Measurements from ENCODE around the gene LAP3.

LAP3 gene

DNA sequence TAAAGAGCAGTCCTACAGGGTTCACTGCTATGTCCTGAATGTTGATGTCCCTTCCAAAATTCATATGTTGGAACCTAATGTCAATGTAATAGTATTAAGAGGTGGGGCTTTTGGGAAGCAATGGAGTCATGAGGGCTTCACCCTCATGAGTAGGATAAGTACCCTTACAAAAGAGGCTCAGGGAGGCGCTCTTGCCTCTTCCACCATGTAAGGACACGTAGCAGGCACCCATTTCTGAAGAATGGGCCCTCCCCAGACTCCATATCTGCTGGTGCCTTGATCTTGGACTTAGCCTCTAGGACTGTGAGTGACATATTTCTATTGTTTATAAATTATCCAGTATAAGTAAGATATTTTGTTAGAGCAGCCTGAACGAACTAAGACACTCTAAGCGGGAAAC, 53.2 kb downstream of the LAP3 start:
- H3K4me3 ChIP-seq (replicated peaks; ENCODE audit: low read depth, low read length): no peak overlapping the region
- no peak for TF ChIP-seq CTCF (IDR thresholded peaks at IDR 0.05; ENCODE audit: low read length, missing control alignments)
- no peak for DNase-seq (ENCODE audit: low read depth)

GRCh38 chr4:17633600-17633999, 56.6 kb downstream of the LAP3 start:
- no peak overlapping the region for H3K4me3 ChIP-seq (replicated peaks; ENCODE audit: low read depth, low read length)
- no peak for TF ChIP-seq CTCF (IDR thresholded peaks at IDR 0.05; ENCODE audit: low read length, missing control alignments)
- no peak for DNase-seq (ENCODE audit: low read depth)

DNA sequence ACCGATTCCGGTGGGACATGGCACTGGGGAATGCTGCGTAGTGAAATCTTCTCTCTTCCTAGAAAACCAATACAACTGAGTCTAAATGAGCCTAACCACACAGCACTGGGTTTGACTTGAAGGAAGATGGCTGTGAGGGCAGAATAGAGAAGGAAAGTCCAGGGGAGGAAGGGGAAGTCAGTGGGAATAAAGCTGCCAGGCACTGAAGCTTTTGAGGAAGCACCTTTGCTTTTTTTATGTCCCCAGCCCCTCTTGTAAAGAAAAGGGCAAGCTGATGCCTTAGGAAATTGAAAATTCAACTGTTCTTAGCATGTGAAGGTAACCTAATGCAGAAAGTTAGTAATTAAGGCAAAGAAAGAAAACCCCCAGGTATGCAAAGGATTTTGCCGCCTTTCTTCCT, 58.1 kb downstream of the LAP3 start:
- no peak for DNase-seq (ENCODE audit: low read depth)
- H3K4me3 ChIP-seq (replicated peaks; ENCODE audit: low read depth, low read length): no peak overlapping the region
- TF ChIP-seq CTCF (IDR thresholded peaks at IDR 0.05; ENCODE audit: low read length, missing control alignments): no peak

GRCh38 chr4:17636341-17636695, 59.3 kb downstream of the LAP3 start:
- DNase-seq (ENCODE audit: low read depth): no peak
- TF ChIP-seq CTCF (IDR thresholded peaks at IDR 0.05; ENCODE audit: low read length, missing control alignments): no peak
- no peak overlapping the region for H3K4me3 ChIP-seq (replicated peaks; ENCODE audit: low read depth, low read length)

DNA sequence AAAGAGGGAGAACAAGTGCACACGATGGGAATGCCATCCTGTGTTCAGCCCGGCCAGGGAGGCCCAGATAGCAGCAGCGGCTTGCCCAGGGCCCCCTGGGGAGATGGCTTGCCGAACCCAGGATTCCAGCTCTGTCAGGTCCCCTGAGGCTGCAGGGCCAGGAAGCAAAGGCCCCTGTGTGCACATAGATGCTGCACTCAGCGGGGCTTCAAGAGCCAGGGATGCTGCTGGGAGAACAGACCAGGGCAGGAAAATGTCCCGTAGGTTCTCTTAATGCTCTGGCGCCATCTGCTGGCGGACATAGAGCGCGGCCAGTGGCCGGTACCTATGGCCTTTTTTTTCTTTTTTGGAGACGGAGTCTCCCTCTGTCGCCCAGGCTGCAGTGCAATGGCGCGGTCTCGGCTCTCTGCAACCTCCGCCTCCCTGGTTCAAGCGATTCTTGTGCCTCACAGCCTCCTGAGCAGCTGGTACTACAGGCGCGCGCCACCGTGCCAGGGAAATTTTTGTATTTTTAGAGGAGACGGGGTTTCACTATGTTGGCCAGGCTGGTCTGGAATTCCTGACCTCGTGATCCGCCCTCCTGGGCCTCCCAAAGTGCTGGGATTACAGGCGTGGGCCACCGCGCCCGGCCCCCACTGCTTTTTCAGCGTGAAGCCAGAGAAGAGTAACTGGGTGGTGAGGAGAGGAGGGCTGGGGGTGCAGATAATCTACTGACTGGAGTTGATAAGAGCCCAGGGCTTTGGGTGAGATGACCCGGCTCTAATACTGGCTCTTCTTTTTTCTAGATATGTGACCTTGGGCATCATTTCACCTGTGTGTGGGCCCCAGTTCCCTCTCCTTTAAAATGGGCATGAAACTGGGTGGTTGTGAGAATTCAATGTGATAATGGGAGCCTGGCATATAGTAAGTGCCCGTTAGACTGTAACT, 60.0 kb downstream of the LAP3 start:
- TF ChIP-seq CTCF (IDR thresholded peaks at IDR 0.05; ENCODE audit: low read length, missing control alignments): peak; percentile 85
- peak; percentile 77 for DNase-seq (ENCODE audit: low read depth)
- H3K4me3 ChIP-seq (replicated peaks; ENCODE audit: low read depth, low read length): no peak overlapping the region

DNA sequence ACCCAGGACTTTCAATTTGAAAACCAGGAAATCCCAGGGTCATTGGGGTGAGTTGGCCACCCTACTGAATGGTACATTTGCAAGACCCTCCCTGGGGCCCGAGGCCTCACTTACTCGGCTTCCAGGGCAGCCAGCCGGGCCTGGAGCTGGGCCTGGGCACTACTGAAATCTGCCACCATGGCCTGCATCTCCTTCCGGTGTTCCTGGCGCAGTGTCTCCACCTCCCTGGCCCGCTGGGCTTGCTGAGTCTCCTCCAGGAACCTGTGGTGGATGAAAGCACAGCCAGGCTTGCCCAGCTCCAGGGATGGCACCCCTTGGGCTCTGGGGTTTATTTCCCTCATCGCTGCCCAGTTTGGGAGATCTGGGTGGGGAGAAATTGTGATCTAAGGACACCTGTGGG, 62.1 kb downstream of the LAP3 start:
- no peak for DNase-seq (ENCODE audit: low read depth)
- TF ChIP-seq CTCF (IDR thresholded peaks at IDR 0.05; ENCODE audit: low read length, missing control alignments): no peak
- no peak overlapping the region for H3K4me3 ChIP-seq (replicated peaks; ENCODE audit: low read depth, low read length)

GRCh38 chr4:17642398-17642783, 65.4 kb downstream of the LAP3 start:
- no peak overlapping the region for H3K4me3 ChIP-seq (replicated peaks; ENCODE audit: low read depth, low read length)
- no peak for TF ChIP-seq CTCF (IDR thresholded peaks at IDR 0.05; ENCODE audit: low read length, missing control alignments)
- DNase-seq (ENCODE audit: low read depth): no peak
